Uterus (tissue), 4 donors: ENCODE data around the gene C1orf210. TPM values are rescaled to one million over a fixed set of nuclear protein-coding genes. Genes with fewer than 3 reads are reported as not detected.

Experiments
- DNase-seq, 2 donors: peaks; one replicate each; pipeline ENCODE4 v3.0.0-alpha.2; 2019 to 2020
- H3K27ac ChIP-seq, 2 donors: fragments of 200-600 bp; sonication (generic); 1 replicate in 1 of 2; 2 replicates in 1 of 2; pipeline ENCODE4 v1.5.1; 2016 to 2018
- H3K27me3 ChIP-seq, 2 donors: fragments of 200-600 bp; sonication (generic); one replicate each; pipeline ENCODE4 v1.5.1; 2018 to 2019; ENCODE audit warnings: control low read depth in 1 of 2
- H3K36me3 ChIP-seq, 2 donors: fragments of 200-600 bp; sonication (generic); one replicate each; pipeline ENCODE4 v1.5.1; 2019; ENCODE audit warnings: control low read depth in 1 of 2
- H3K4me1 ChIP-seq, 2 donors: fragments of 200-600 bp; sonication (generic); one replicate each; pipeline ENCODE4 v1.5.1; 2018 to 2019; ENCODE audit warnings: control low read depth in 1 of 2
- H3K4me3 ChIP-seq, 2 donors: fragments of 200-600 bp; sonication (generic); 1 replicate in 1 of 2; 2 replicates in 1 of 2; pipeline ENCODE4 v1.5.1; 2018 to 2019; ENCODE audit warnings: mild to moderate bottlenecking in 1 of 2
- H3K9me3 ChIP-seq, 2 donors: fragments of 200-600 bp; sonication (generic); one replicate each; pipeline ENCODE4 v1.5.1; 2019; ENCODE audit warnings: control low read depth in 1 of 2
- CTCF ChIP-seq, 4 experiments: fragments of 200-600 bp in 2 of 4; fragments of 450-650 bp in 2 of 4; sonication (generic) in 2 of 4; IDR thresholded peaks; one replicate each; pipeline ENCODE4 v1.5.1; 2016 to 2019; ENCODE audit warnings: antibody characterized with exemption in 4 of 4, mild to moderate bottlenecking in 2 of 4, moderate library complexity in 1 of 4
- POLR2A ChIP-seq, 2 donors: fragments of 450-650 bp; IDR thresholded peaks; one replicate each; pipeline ENCODE4 v1.6.1; 2016; ENCODE audit warnings: antibody characterized with exemption in 2 of 2, mild to moderate bottlenecking in 1 of 2, moderate library complexity in 1 of 2
- intact Hi-C: fragments of 100-400 bp; cut with DNase I; formaldehyde crosslinking; loops from one replicate; pipeline ENCODE4 v1.15.1; 2023; ENCODE audit warnings: low total_unique reads
- total RNA-seq, 4 donors: library from RNA; depleted of rRNA in 3 of 4; stranded (reverse); fragments of >200 nt in 3 of 4; gene quantifications; one replicate each; pipeline versions ENCODE4 v1.1.0 to v1.2.4, GENCODE V29; 2014 to 2023
- donor health status: DM: yes; HTN: yes; CAD: no.

C1orf210 gene
- total RNA-seq, 4 donors from 2014 or later = 0.62 TPM; not detected in 3

GRCh38 chr1:43306688-43307457 lies 21.5 kb upstream of the C1orf210 start:
- Histone ChIP-seq H3K4me1 (no peaks in the 10 kb centered on the region), H3K36me3 (no peaks in the 10 kb centered on the region), H3K9me3 (no peaks in the 10 kb centered on the region), H3K27ac (no peak overlapping the region), H3K4me3 (no peak overlapping the region), H3K27me3 (no peaks in the 10 kb centered on the region)
- TF ChIP-seq POLR2A (IDR thresholded peaks at IDR 0.05) (no peak), CTCF (IDR thresholded peaks at IDR 0.05) (no peak)
- no peak for DNase-seq
- intact Hi-C loops = no loop called here

GRCh38 chr1:43305926-43306687 lies 20.7 kb upstream of the C1orf210 start:
- Histone ChIP-seq H3K36me3 (no peaks in the 10 kb centered on the region), H3K9me3 (no peaks in the 10 kb centered on the region), H3K27ac (no peak overlapping the region), H3K4me1 (no peaks in the 10 kb centered on the region), H3K4me3 (no peak overlapping the region), H3K27me3 (no peaks in the 10 kb centered on the region)
- intact Hi-C loops = no loop called here
- TF ChIP-seq POLR2A (IDR thresholded peaks at IDR 0.05) (no peak), CTCF (IDR thresholded peaks at IDR 0.05) (no peak)
- no peak for DNase-seq

GRCh38 chr1:43305461-43305860 lies 20.1 kb upstream of the C1orf210 start:
- TF ChIP-seq CTCF (IDR thresholded peaks at IDR 0.05) (no peak), POLR2A (IDR thresholded peaks at IDR 0.05) (no peak)
- Histone ChIP-seq H3K27me3 (no peaks in the 10 kb centered on the region), H3K4me1 (no peaks in the 10 kb centered on the region), H3K36me3 (no peaks in the 10 kb centered on the region), H3K9me3 (no peaks in the 10 kb centered on the region), H3K4me3 (no peak overlapping the region), H3K27ac (no peak overlapping the region)
- intact Hi-C loops = no loop called here
- no peak for DNase-seq

- H3K36me3 ChIP-seq = no peaks in the 10 kb centered on the region
- no peak for TF ChIP-seq POLR2A (IDR thresholded peaks at IDR 0.05)
- TF ChIP-seq CTCF (IDR thresholded peaks at IDR 0.05) = no peak
- H3K27ac ChIP-seq = peak overlapping the region in 1 of 2 donors; percentile 76
- no peak overlapping the region for H3K4me3 ChIP-seq
- intact Hi-C loops = no loop called here
- DNase-seq = no peak
- no peaks in the 10 kb centered on the region for H3K27me3 ChIP-seq
- no peaks in the 10 kb centered on the region for H3K9me3 ChIP-seq
- H3K4me1 ChIP-seq = no peaks in the 10 kb centered on the region
These were observed 19.5 kb upstream of the C1orf210 start for GRCh38 chr1:43304771-43305300.

- Histone ChIP-seq H3K9me3 (no peaks in the 10 kb centered on the region), H3K4me3 (no peak overlapping the region), H3K27ac (peak overlapping the region in 1 of 2 donors; percentile 76), H3K36me3 (no peaks in the 10 kb centered on the region), H3K4me1 (no peaks in the 10 kb centered on the region), H3K27me3 (no peaks in the 10 kb centered on the region)
- intact Hi-C loops = no loop called here
- TF ChIP-seq CTCF (IDR thresholded peaks at IDR 0.05) (peak in 1 of 4 experiments; percentile 6), POLR2A (IDR thresholded peaks at IDR 0.05) (no peak)
- DNase-seq = no peak
These were observed 18.9 kb upstream of the C1orf210 start for GRCh38 chr1:43304314-43304681.
